Germinal center (tissue), 1 donor: ENCODE measurements around the gene DCAF8L2.
"Not testable (repeated sequence)": the region's sequence is repeated elsewhere in the genome, so short reads cannot be mapped to it uniquely, and the experiment has no call there.

Experiments used
- DNase-seq: peaks from one replicate; pipeline ENCODE4 v3.0.0; 2012; ENCODE audit warnings: mixed read lengths, low spot score

The DCAF8L2 gene

GRCh38 chrX:27679281-27679680 is 89.1 kb downstream of the DCAF8L2 start:
- no peak for DNase-seq

- DNase-seq = no peak
Measured at GRCh38 chrX:27680726-27681125, 90.6 kb downstream of the DCAF8L2 start.

GRCh38 chrX:27683566-27684208 is 93.5 kb downstream of the DCAF8L2 start:
- DNase-seq = not testable (repeated sequence)

GRCh38 chrX:27694667-27695066 is 104.5 kb downstream of the DCAF8L2 start:
- no peak for DNase-seq

- no peak for DNase-seq
Measured at GRCh38 chrX:27706526-27706925, 116.4 kb downstream of the DCAF8L2 start.

GRCh38 chrX:27715610-27716009 is 125.5 kb downstream of the DCAF8L2 start:
- DNase-seq = no peak

- DNase-seq = no peak
Measured at GRCh38 chrX:27728291-27728690, 138.1 kb downstream of the DCAF8L2 start.

GRCh38 chrX:27731962-27732361 is 141.8 kb downstream of the DCAF8L2 start:
- DNase-seq = no peak

GRCh38 chrX:27735914-27736313 is 145.8 kb downstream of the DCAF8L2 start:
- DNase-seq = no peak

- no peak for DNase-seq
Measured at GRCh38 chrX:27740933-27741332, 150.8 kb downstream of the DCAF8L2 start.

GRCh38 chrX:27743521-27743920 is 153.4 kb downstream of the DCAF8L2 start:
- DNase-seq = not testable (repeated sequence)

GRCh38 chrX:27746516-27746915 is 156.4 kb downstream of the DCAF8L2 start:
- DNase-seq = no peak

- DNase-seq = not testable (repeated sequence)
Measured at GRCh38 chrX:27750298-27750697, 160.2 kb downstream of the DCAF8L2 start.

- DNase-seq = no peak
Measured at GRCh38 chrX:27751976-27752375, 161.8 kb downstream of the DCAF8L2 start.

- DNase-seq = no peak
Measured at GRCh38 chrX:27765718-27766117, 175.6 kb downstream of the DCAF8L2 start.

GRCh38 chrX:27767387-27767786 is 177.2 kb downstream of the DCAF8L2 start:
- DNase-seq = no peak

GRCh38 chrX:27775984-27776383 is 185.8 kb downstream of the DCAF8L2 start:
- no peak for DNase-seq

- DNase-seq = no peak
Measured at GRCh38 chrX:27796640-27797257, 206.6 kb downstream of the DCAF8L2 start.

- no peak for DNase-seq
Measured at GRCh38 chrX:27797575-27797974, 207.4 kb downstream of the DCAF8L2 start.
